ENCODE results near the gene PHF12. TPM values are rescaled to one million over a fixed set of nuclear protein-coding genes. Genes with fewer than 3 reads are reported as not detected.

The PHF12 gene
- total and polyA plus RNA-seq, 10 of the 15 experiments (the other 5 are each of a cell fraction or from before 2014, with no cell fraction given) = 1.3 to 43.9 (median 19.2) TPM

DNA sequence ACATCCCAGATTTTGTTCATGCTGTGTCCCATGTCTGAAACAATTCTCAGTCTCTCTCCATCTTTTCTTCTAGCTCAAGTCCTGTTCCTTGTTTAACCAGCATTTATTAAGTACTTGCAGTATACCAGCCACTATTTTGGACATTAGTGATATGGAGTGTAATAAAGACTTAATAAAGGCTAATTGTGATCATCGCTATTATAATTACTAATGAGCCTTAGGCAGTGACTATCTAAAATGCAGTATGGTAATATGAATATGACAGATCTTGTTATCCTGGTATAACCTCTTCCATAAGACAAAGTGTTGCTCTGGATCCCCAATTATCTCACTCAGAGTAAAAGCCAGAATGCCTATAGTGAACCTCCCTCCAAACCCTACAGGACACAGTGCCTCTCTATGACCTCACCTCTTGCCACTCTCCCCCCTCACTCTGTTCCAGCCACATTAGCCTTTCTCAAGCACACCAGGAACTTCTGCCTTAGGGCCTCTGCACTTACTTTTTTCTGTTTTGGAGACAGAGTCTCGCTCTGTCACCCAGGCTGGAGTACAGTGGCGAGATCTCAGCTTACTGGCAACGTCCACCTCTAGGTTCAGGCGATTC lies 52.0 kb downstream of the PHF12 start (continued):
- no peak for TF ChIP-seq NR2C2 (IDR thresholded peaks at IDR 0.05; ENCODE audit: borderline replicate concordance, control insufficient read depth, insufficient read length, low read depth)

DNA sequence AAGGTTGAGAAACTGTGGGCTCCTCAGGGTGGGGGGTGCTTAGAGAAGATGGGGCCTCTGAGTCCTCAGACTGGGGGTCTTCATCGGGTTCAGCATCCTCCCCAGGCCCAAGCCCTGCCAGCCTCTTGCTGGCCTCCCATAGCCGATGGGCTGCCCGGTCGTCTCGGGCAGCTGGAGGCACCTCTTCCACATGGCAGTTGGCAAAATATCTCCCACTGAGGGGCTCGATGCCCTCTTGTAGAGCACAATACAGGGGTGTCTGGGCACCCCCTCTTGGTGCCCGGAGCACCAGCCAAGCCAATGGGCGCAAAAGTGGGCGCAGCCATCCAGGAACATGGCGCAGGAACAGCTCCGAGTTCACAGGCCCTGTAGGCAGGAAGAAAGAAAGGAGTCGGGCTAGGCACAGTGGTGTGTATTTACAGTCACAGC lies 52.8 kb downstream of the PHF12 start:
- TF ChIP-seq CBFB (IDR thresholded peaks at IDR 0.05; ENCODE audit: low read depth) (no peak), CUX1 (IDR thresholded peaks at IDR 0.05; ENCODE audit: insufficient replicate concordance, low read depth, low read length) (no peak), RAD51 (IDR thresholded peaks at IDR 0.05) (no peak), BRCA1 (IDR thresholded peaks at IDR 0.05; ENCODE audit: low read depth, low read length) (no peak), SUZ12 (IDR thresholded peaks at IDR 0.05; ENCODE audit: unreplicated experiment) (no peak), JUNB (IDR thresholded peaks at IDR 0.05) (no peak), STAT1 (conservative IDR thresholded peaks at IDR 0.05) (no peak), ESRRA (IDR thresholded peaks at IDR 0.05; ENCODE audit: low read length) (no peak), FOS (IDR thresholded peaks at IDR 0.05; ENCODE audit: borderline replicate concordance, extremely low read depth, insufficient read length) (no peak), RUNX3 (IDR thresholded peaks at IDR 0.05; ENCODE audit: low read length) (no peak), PML (IDR thresholded peaks at IDR 0.05; ENCODE audit: low read length) (no peak), ATF3 (IDR thresholded peaks at IDR 0.05; ENCODE audit: borderline replicate concordance, extremely low read depth, low read depth, low read length) (no peak), LARP7 (IDR thresholded peaks at IDR 0.05) (no peak), TBL1XR1 (IDR thresholded peaks at IDR 0.05; ENCODE audit: low read depth, low read length) (no peak)
- no peaks in the 10 kb centered on the region for H3K9me3 ChIP-seq (replicated peaks; ENCODE audit: control insufficient read depth, insufficient read depth, low read length)
- H3K4me3 ChIP-seq = no peak overlapping the region
- peaks cover 30% of the 10 kb centered on the region for H3K4me1 ChIP-seq (ENCODE audit: control insufficient read depth, insufficient read depth, low read length)
- SMC1A ChIA-PET (ENCODE audit: uncharacterized antibody, unreplicated experiment) = interaction anchor here (0.8 to 5.8 kb wide), 14 partner anchors 9 to 179 kb away, joined by 3 to 35 read pairs (median 4); partner anchors contain the start of genes FAM222B, NEK8, RPL23A and TLCD1
- intact Hi-C loops (cut with micrococcal nuclease; ENCODE audit: unreplicated experiment) = no loop called here
- no peaks in the 10 kb centered on the region for H3K27me3 ChIP-seq (replicated peaks in 1 of 2; ENCODE audit: control insufficient read depth in 2 of 2, insufficient read depth in 2 of 2, low read length in 1 of 2)
- ATAC-seq = no peak
- no peak overlapping the region for H3K27ac ChIP-seq (ENCODE audit: control insufficient read depth, insufficient read depth)
- in situ Hi-C loops (cut with MboI) = loop anchor here (25.0 kb wide), 1 partner anchor 1411 kb away; no protein-coding TSS in a partner anchor
- RAD21 ChIA-PET (ENCODE audit: unreplicated experiment) = interaction anchor here (0.6 to 5.9 kb wide), 12 partner anchors 19 to 331 kb away, joined by 3 to 28 read pairs (median 6); partner anchors contain the start of genes FAM222B and RPL23A
- no peak overlapping the region; the same call in 1 of the 2 replicates for H3K9ac ChIP-seq (ENCODE audit: control insufficient read depth, insufficient read depth, low read length)
- H3K4me2 ChIP-seq (ENCODE audit: control insufficient read depth, insufficient read depth) = no peak overlapping the region
- no TSS peak for BruUV-seq (replicated peaks)
- POLR2A ChIA-PET = interaction anchor here (0.6 to 3.0 kb wide), 17 partner anchors 9 to 188 kb away, joined by 3 to 20 read pairs (median 5); partner anchors contain the start of genes ERAL1, FAM222B, NEK8 and PHF12
- CTCF ChIA-PET = interaction anchor here (0.6 to 17.3 kb wide), 9 partner anchors 9 to 390 kb away, joined by 3 to 175 read pairs (median 3); partner anchors contain the start of genes FAM222B, NEK8 and TLCD1
- FAIRE-seq = no peak
- no peaks in the 10 kb centered on the region for H3K36me3 ChIP-seq (ENCODE audit: control insufficient read depth in 2 of 2, insufficient read depth in 2 of 2, low read length in 1 of 2)
- peaks cover 22% of the 10 kb centered on the region for H3K79me2 ChIP-seq (ENCODE audit: control insufficient read depth, insufficient read depth, low read length)
- H2AFZ ChIP-seq (ENCODE audit: control insufficient read depth, low read depth, low read length) = no peak overlapping the region
- H4K20me1 ChIP-seq (ENCODE audit: control insufficient read depth, insufficient read depth) = no peaks in the 10 kb centered on the region
- 78% methylated on average over 12 of the region's 12 CpGs for WGBS (ENCODE audit: insufficient coverage, insufficient replicate concordance, low lambda C conversion rate, missing lambda C conversion rate)
- no peak for DNase-seq (ENCODE audit: low read depth, low spot score)

All from GM12878 (cell line).